Duodenal mucosa (tissue), 2 donors: ENCODE measurements around the gene EEF1AKMT1.

Source experiments
- H3K27ac ChIP-seq: one replicate; pipeline ENCODE4 v1.7.0; 2013; ENCODE audit warnings: low read depth, low read length
- H3K27me3 ChIP-seq, 2 donors: one replicate each; pipeline ENCODE4 v1.7.0; 2013; ENCODE audit warnings: low read length in 2 of 2, control low read depth in 1 of 2; ENCODE audit not compliant: insufficient read depth in 2 of 2, control insufficient read depth in 1 of 2
- H3K36me3 ChIP-seq, 2 donors: one replicate each; pipeline ENCODE4 v1.7.0; 2013; ENCODE audit warnings: low read length in 2 of 2, control low read depth in 1 of 2; ENCODE audit not compliant: insufficient read depth in 2 of 2, control insufficient read depth in 1 of 2
- H3K4me1 ChIP-seq, 2 donors: one replicate each; pipeline ENCODE4 v1.7.0; 2013; ENCODE audit warnings: low read length in 2 of 2, control low read depth in 1 of 2; ENCODE audit not compliant: insufficient read depth in 2 of 2, control insufficient read depth in 1 of 2
- H3K4me3 ChIP-seq, 2 donors: one replicate each; pipeline ENCODE4 v1.7.0; 2013; ENCODE audit warnings: low read length in 2 of 2, low read depth in 1 of 2
- H3K9ac ChIP-seq, 2 donors: one replicate each; pipeline ENCODE4 v1.7.0; 2013; ENCODE audit warnings: low read length in 2 of 2, low read depth in 1 of 2
- H3K9me3 ChIP-seq, 2 donors: one replicate each; pipeline ENCODE4 v1.7.0; 2013; ENCODE audit warnings: low read length in 2 of 2, control low read depth in 1 of 2; ENCODE audit not compliant: control insufficient read depth in 1 of 2

EEF1AKMT1 gene

GRCh38 chr13:20780317-20780716, 6.6 kb upstream of the EEF1AKMT1 start:
- no peak overlapping the region for H3K27ac ChIP-seq
- H3K9me3 ChIP-seq: no peaks in the 10 kb centered on the region
- no peak overlapping the region for H3K4me3 ChIP-seq
- H3K27me3 ChIP-seq: no peaks in the 10 kb centered on the region
- H3K36me3 ChIP-seq: peaks cover 11 to 15% of the 10 kb centered on the region in 2 donors
- no peaks in the 10 kb centered on the region for H3K4me1 ChIP-seq
- no peak overlapping the region for H3K9ac ChIP-seq

GRCh38 chr13:20779405-20779804, 5.6 kb upstream of the EEF1AKMT1 start:
- no peaks in the 10 kb centered on the region for H3K4me1 ChIP-seq
- H3K9ac ChIP-seq: no peak overlapping the region
- H3K9me3 ChIP-seq: no peaks in the 10 kb centered on the region
- H3K36me3 ChIP-seq: peaks cover 11 to 15% of the 10 kb centered on the region in 2 donors
- H3K4me3 ChIP-seq: no peak overlapping the region
- no peak overlapping the region for H3K27ac ChIP-seq
- H3K27me3 ChIP-seq: no peaks in the 10 kb centered on the region

GRCh38 chr13:20778311-20778710, 4.5 kb upstream of the EEF1AKMT1 start:
- Histone ChIP-seq H3K9ac (no peak overlapping the region), H3K4me1 (no peaks in the 10 kb centered on the region), H3K27ac (no peak overlapping the region), H3K9me3 (no peaks in the 10 kb centered on the region), H3K36me3 (peaks cover 9 to 11% of the 10 kb centered on the region in 2 donors), H3K27me3 (no peaks in the 10 kb centered on the region), H3K4me3 (no peak overlapping the region)

- Histone ChIP-seq H3K4me1 (peaks cover 8 to 10% of the 10 kb centered on the region in 2 donors), H3K27me3 (no peaks in the 10 kb centered on the region), H3K27ac (no peak overlapping the region), H3K4me3 (no peak overlapping the region), H3K9me3 (no peaks in the 10 kb centered on the region), H3K9ac (no peak overlapping the region), H3K36me3 (no peaks in the 10 kb centered on the region)
Measured at GRCh38 chr13:20776751-20777150, 3.0 kb upstream of the EEF1AKMT1 start.

GRCh38 chr13:20775961-20776360, 2.2 kb upstream of the EEF1AKMT1 start:
- no peak overlapping the region for H3K4me3 ChIP-seq
- no peaks in the 10 kb centered on the region for H3K9me3 ChIP-seq
- H3K27ac ChIP-seq: no peak overlapping the region
- no peaks in the 10 kb centered on the region for H3K27me3 ChIP-seq
- peaks cover 8 to 10% of the 10 kb centered on the region in 2 donors for H3K4me1 ChIP-seq
- H3K36me3 ChIP-seq: no peaks in the 10 kb centered on the region
- no peak overlapping the region for H3K9ac ChIP-seq

GRCh38 chr13:20774746-20775145, 985 bp upstream of the EEF1AKMT1 start:
- Histone ChIP-seq H3K27ac (no peak overlapping the region), H3K4me3 (no peak overlapping the region), H3K27me3 (no peaks in the 10 kb centered on the region), H3K4me1 (peaks cover 8 to 10% of the 10 kb centered on the region in 2 donors), H3K36me3 (no peaks in the 10 kb centered on the region), H3K9ac (no peak overlapping the region), H3K9me3 (no peaks in the 10 kb centered on the region)

GRCh38 chr13:20772401-20773131, 1.2 kb downstream of the EEF1AKMT1 start:
- H3K9ac ChIP-seq: peak overlapping the region; percentile 77 to 91
- H3K36me3 ChIP-seq: no peaks in the 10 kb centered on the region
- H3K9me3 ChIP-seq: peaks cover 0 to 6% of the 10 kb centered on the region in 2 donors
- no peaks in the 10 kb centered on the region for H3K27me3 ChIP-seq
- peak overlapping the region; percentile 78 to 86 for H3K4me3 ChIP-seq
- no peak overlapping the region for H3K27ac ChIP-seq
- peaks cover 8 to 10% of the 10 kb centered on the region in 2 donors for H3K4me1 ChIP-seq

GRCh38 chr13:20769834-20770233, 3.9 kb downstream of the EEF1AKMT1 start:
- peaks cover 0 to 9% of the 10 kb centered on the region in 2 donors for H3K9me3 ChIP-seq

GRCh38 chr13:20769091-20769490, 4.7 kb downstream of the EEF1AKMT1 start:
- no peaks in the 10 kb centered on the region for H3K36me3 ChIP-seq
- no peak overlapping the region for H3K9ac ChIP-seq
- H3K9me3 ChIP-seq: peaks cover 0 to 9% of the 10 kb centered on the region in 2 donors
- no peaks in the 10 kb centered on the region for H3K27me3 ChIP-seq
- H3K4me1 ChIP-seq: peaks cover 8 to 10% of the 10 kb centered on the region in 2 donors
- no peak overlapping the region for H3K4me3 ChIP-seq
- no peak overlapping the region for H3K27ac ChIP-seq

More at GRCh38 chr13:20769834-20770233, 3.9 kb downstream of the EEF1AKMT1 start:
- Histone ChIP-seq H3K4me3 (no peak overlapping the region), H3K9ac (no peak overlapping the region), H3K27ac (no peak overlapping the region), H3K4me1 (peaks cover 8 to 10% of the 10 kb centered on the region in 2 donors), H3K36me3 (no peaks in the 10 kb centered on the region), H3K27me3 (no peaks in the 10 kb centered on the region)

GRCh38 chr13:20767309-20767943, 6.3 kb downstream of the EEF1AKMT1 start:
- peaks cover 2 to 3% of the 10 kb centered on the region in 2 donors for H3K4me1 ChIP-seq
- no peak overlapping the region for H3K4me3 ChIP-seq
- H3K9ac ChIP-seq: no peak overlapping the region
- no peaks in the 10 kb centered on the region for H3K27me3 ChIP-seq
- H3K27ac ChIP-seq: no peak overlapping the region
- no peaks in the 10 kb centered on the region for H3K36me3 ChIP-seq
- peaks cover 0 to 9% of the 10 kb centered on the region in 2 donors for H3K9me3 ChIP-seq
